OCI-LY3 (cell line): ENCODE results near the gene FRMPD1.

Experiments used
- EZH2phosphoT487 ChIP-seq: fragments of 200-600 bp; shearing (Covaris generic); IDR thresholded peaks from 2 replicates; pipeline ENCODE4 v1.6.1; 2018; ENCODE audit warnings: antibody characterized with exemption, mixed run types, low read depth
- TF ChIP-seq, protein P1 (sequence below): fragments of 200-600, 300-600 bp; sonication (generic); IDR thresholded peaks from 2 replicates; pipeline ENCODE4 v1.5.1; 2014; ENCODE audit warnings: antibody characterized with exemption, low read length, low read depth

DNA sequence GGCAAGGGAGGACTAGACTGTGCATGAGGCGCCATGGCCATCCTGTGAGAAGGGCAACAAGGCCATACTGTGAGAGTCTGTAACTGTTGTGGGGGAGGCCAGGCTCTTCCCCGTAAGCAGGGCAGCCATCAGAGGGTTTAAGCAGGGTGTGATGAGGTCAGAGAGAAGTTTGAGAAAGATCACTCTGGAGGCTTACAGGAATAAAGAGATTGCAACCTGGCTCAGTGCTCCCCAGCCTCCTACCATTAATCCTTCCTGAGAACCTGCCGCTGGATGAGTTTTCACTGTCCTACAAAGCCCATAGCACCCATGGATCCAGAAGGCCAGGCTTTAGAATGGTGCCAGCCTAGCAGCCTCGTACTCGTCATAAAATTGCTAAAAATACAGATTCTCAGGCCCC, 88.5 kb downstream of the FRMPD1 start:
- TF ChIP-seq, protein P1, sequence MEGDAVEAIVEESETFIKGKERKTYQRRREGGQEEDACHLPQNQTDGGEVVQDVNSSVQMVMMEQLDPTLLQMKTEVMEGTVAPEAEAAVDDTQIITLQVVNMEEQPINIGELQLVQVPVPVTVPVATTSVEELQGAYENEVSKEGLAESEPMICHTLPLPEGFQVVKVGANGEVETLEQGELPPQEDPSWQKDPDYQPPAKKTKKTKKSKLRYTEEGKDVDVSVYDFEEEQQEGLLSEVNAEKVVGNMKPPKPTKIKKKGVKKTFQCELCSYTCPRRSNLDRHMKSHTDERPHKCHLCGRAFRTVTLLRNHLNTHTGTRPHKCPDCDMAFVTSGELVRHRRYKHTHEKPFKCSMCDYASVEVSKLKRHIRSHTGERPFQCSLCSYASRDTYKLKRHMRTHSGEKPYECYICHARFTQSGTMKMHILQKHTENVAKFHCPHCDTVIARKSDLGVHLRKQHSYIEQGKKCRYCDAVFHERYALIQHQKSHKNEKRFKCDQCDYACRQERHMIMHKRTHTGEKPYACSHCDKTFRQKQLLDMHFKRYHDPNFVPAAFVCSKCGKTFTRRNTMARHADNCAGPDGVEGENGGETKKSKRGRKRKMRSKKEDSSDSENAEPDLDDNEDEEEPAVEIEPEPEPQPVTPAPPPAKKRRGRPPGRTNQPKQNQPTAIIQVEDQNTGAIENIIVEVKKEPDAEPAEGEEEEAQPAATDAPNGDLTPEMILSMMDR: no peak
- TF ChIP-seq EZH2phosphoT487: no peak
